ENCODE results near the gene OCEL1. TPM values are rescaled to one million over a fixed set of nuclear protein-coding genes. Genes with fewer than 3 reads are reported as not detected.

OCEL1 gene
- total and polyA plus RNA-seq, 2 of the 13 experiments (the other 11 are each of a cell fraction or from before 2014, with no cell fraction given): 10.6 to 17.2 TPM

GRCh38 chr19:17240826-17241399 lies 14.9 kb downstream of the OCEL1 start (continued):
- TF ChIP-seq GMEB2 (CRISPR knock-in tag; IDR thresholded peaks at IDR 0.05; ENCODE audit: low read depth) (no peak), ZNF414 (CRISPR knock-in tag; IDR thresholded peaks at IDR 0.05) (0 out of 2 replicates have a peak, but pooled peaks have one; percentile 2), RERE (CRISPR knock-in tag; IDR thresholded peaks at IDR 0.05; ENCODE audit: low read depth) (no peak), ARID3A (IDR thresholded peaks at IDR 0.05; ENCODE audit: low read depth, low read length) (no peak), ZNF432 (CRISPR knock-in tag; IDR thresholded peaks at IDR 0.05; ENCODE audit: borderline replicate concordance) (no peak)

Measured in HepG2 (cell line).